Activated naive CD8-positive, alpha-beta T cell (primary cell): Measurements from ENCODE around the gene TTLL4.
A peak's percentile ranks its signal among the peaks of the same experiment; 100 is the strongest.
"Not testable (repeated sequence)": the region's sequence is repeated elsewhere in the genome, so short reads cannot be mapped to it uniquely, and the experiment has no call there.

ENCODE experiments used
- H3K27ac Mint-ChIP-seq: one replicate; pipeline ENCODE4 v1.8.0; 2021; ENCODE audit warnings: mixed read lengths
- H3K27me3 Mint-ChIP-seq: one replicate; pipeline ENCODE4 v1.8.0; 2021; ENCODE audit warnings: mixed read lengths
- H3K36me3 Mint-ChIP-seq: one replicate; pipeline ENCODE4 v1.8.0; 2021; ENCODE audit warnings: mixed read lengths
- H3K4me1 Mint-ChIP-seq: one replicate; pipeline ENCODE4 v1.8.0; 2021; ENCODE audit warnings: low read depth, mixed read lengths
- H3K4me3 Mint-ChIP-seq: one replicate; pipeline ENCODE4 v1.8.0; 2021; ENCODE audit warnings: mild to moderate bottlenecking, mixed read lengths
- H3K9me3 Mint-ChIP-seq: one replicate; pipeline ENCODE4 v1.8.0; 2021; ENCODE audit warnings: low read depth, mixed read lengths

TTLL4 gene, protein sequence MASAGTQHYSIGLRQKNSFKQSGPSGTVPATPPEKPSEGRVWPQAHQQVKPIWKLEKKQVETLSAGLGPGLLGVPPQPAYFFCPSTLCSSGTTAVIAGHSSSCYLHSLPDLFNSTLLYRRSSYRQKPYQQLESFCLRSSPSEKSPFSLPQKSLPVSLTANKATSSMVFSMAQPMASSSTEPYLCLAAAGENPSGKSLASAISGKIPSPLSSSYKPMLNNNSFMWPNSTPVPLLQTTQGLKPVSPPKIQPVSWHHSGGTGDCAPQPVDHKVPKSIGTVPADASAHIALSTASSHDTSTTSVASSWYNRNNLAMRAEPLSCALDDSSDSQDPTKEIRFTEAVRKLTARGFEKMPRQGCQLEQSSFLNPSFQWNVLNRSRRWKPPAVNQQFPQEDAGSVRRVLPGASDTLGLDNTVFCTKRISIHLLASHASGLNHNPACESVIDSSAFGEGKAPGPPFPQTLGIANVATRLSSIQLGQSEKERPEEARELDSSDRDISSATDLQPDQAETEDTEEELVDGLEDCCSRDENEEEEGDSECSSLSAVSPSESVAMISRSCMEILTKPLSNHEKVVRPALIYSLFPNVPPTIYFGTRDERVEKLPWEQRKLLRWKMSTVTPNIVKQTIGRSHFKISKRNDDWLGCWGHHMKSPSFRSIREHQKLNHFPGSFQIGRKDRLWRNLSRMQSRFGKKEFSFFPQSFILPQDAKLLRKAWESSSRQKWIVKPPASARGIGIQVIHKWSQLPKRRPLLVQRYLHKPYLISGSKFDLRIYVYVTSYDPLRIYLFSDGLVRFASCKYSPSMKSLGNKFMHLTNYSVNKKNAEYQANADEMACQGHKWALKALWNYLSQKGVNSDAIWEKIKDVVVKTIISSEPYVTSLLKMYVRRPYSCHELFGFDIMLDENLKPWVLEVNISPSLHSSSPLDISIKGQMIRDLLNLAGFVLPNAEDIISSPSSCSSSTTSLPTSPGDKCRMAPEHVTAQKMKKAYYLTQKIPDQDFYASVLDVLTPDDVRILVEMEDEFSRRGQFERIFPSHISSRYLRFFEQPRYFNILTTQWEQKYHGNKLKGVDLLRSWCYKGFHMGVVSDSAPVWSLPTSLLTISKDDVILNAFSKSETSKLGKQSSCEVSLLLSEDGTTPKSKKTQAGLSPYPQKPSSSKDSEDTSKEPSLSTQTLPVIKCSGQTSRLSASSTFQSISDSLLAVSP

DNA sequence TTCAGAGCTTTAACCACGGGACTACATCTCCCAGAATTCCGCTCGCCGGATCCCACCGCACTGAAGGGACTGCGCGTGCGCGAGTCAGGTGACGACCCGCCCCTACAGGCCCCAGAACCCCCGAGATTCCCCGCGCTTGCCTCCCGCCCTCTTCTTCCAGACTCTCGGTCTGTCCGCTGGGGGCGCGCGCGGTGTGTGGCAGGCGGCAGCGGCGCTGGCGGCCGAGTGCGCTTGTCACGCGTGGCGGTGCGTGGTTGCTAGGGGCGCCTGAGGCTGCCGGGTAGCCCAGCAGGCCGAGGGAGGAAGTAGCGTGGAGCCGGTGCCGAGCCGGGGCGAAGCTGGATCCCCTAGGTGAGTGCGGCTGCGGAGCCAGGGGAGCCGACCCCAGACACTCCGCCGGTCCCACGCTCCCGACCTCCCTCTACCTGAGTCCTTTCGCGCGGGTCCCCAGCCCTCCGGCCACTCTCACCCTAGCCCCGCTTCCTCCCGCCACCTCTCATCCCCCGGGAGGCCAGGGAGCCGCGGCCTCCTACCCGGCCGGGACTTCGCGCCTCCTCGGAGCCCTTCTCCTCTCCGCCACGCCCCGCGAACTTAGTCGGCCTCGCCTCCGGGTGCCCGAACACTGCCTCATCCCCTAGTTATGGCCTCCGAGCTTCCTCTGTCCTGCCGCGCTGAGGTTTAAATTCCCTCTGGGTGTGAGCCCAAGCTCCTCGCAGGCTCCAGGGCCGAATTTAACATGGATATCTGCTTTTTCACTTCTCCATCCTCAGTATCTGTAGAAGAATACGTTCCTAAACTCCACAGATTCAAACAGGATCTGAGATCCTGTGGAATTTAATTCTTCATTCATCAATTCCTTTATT lies at the start of gene TTLL4:
TTLL4 (plus strand) TSS at position 149 of the 863 bp plus-strand sequence. CDS start 26,842 bp downstream, outside the sequence.
- peak within 1 kb of the TSS; percentile 99 for H3K4me3 Mint-ChIP-seq
- peaks cover 2% of the 10 kb centered on the region for H3K36me3 Mint-ChIP-seq
- H3K4me1 Mint-ChIP-seq = peaks cover 16% of the 10 kb centered on the region
- H3K9me3 Mint-ChIP-seq = no peaks in the 10 kb centered on the region
- peak within 1 kb of the TSS; percentile 88 for H3K27ac Mint-ChIP-seq
- H3K27me3 Mint-ChIP-seq = no peaks in the 10 kb centered on the region

DNA sequence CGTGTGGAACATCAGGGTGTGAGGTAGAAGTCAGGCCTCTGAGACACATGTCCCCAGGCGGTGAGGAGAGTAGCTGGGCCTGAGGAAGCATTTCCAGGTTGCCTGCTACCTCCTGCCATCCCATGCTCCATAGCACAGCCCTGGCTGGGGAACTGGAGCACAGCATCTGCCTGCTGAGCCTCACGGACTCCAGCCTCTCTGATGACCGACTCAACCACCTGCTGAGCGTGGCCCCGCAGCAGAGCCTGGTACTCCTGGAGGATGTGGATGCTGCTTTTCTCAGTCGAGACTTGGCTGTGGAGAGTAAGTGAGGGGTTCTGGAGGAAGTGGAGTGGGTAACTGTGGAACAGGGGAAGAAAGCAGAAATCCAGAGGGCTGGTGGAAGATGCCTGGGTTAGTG lies 48.3 kb upstream of the TTLL4 start:
- Mint-ChIP-seq H3K4me1 (peaks cover 25% of the 10 kb centered on the region), H3K4me3 (no peak overlapping the region), H3K9me3 (no peaks in the 10 kb centered on the region), H3K36me3 (peaks cover 2% of the 10 kb centered on the region), H3K27ac (no peak overlapping the region), H3K27me3 (no peaks in the 10 kb centered on the region)

DNA sequence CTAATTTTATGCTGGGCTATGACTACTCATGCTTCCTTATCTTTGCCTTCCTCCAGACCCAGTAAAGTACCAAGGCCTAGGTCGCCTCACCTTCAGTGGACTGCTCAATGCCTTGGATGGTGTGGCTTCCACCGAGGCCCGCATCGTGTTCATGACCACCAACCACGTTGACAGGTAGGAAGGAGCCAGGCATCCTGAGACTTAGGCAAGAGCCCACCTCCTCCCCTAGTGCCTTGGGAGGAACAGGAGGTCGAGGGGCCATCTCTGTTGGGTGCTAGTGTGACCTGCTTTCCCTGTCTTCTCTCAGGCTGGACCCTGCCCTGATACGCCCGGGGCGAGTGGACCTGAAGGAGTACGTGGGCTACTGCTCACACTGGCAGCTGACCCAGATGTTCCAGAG lies 47.8 kb upstream of the TTLL4 start:
- Mint-ChIP-seq H3K27me3 (no peaks in the 10 kb centered on the region), H3K9me3 (no peaks in the 10 kb centered on the region), H3K4me3 (no peak overlapping the region), H3K36me3 (no peaks in the 10 kb centered on the region), H3K4me1 (peaks cover 23% of the 10 kb centered on the region), H3K27ac (no peak overlapping the region)

DNA sequence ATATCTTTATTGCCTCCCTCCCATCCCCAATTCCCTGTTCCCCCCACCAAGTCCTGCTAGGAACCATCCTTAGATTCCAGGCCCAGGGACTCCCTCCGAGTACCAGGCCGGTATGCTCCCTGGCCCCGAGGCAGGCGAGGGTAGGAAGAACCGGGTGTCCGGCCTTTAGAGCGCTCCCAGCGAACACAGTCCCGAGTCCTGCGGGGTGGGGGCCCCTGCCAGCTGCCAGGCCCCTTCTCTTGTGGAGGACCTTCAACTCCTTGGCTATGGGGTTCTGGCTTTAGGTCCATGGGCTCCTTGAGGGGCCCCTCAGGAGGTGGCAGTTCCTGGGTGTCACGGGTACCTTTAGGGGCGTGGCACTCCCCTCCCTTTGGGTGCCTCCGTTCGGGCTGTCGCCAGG lies 46.7 kb upstream of the TTLL4 start:
- Mint-ChIP-seq H3K27ac (no peak overlapping the region), H3K9me3 (no peaks in the 10 kb centered on the region), H3K27me3 (no peaks in the 10 kb centered on the region), H3K4me1 (peaks cover 15% of the 10 kb centered on the region), H3K36me3 (no peaks in the 10 kb centered on the region), H3K4me3 (no peak overlapping the region)

DNA sequence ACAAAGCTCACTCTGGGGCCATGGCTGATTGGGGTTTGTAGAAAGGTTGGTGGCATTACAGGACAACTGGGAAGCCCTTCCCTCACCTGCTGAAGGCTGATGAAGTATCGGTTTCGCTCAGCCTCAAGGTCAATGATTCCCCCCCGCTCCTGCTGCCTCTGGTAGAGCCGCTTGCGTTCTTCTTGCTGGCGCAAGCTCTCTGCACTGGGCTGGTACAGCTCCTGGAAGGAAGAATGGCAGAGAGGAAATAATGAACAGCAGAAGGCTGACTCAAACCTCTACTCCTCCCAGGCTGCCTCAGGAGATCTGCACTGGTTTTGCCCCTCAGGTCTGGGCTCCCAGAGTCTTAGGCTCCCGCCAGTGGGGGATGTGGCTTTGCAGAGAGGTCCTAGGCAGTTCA lies 46.0 kb upstream of the TTLL4 start:
- H3K27me3 Mint-ChIP-seq = no peaks in the 10 kb centered on the region
- no peak overlapping the region for H3K27ac Mint-ChIP-seq
- H3K36me3 Mint-ChIP-seq = no peaks in the 10 kb centered on the region
- peaks cover 16% of the 10 kb centered on the region for H3K4me1 Mint-ChIP-seq
- H3K4me3 Mint-ChIP-seq = no peak overlapping the region
- no peaks in the 10 kb centered on the region for H3K9me3 Mint-ChIP-seq

DNA sequence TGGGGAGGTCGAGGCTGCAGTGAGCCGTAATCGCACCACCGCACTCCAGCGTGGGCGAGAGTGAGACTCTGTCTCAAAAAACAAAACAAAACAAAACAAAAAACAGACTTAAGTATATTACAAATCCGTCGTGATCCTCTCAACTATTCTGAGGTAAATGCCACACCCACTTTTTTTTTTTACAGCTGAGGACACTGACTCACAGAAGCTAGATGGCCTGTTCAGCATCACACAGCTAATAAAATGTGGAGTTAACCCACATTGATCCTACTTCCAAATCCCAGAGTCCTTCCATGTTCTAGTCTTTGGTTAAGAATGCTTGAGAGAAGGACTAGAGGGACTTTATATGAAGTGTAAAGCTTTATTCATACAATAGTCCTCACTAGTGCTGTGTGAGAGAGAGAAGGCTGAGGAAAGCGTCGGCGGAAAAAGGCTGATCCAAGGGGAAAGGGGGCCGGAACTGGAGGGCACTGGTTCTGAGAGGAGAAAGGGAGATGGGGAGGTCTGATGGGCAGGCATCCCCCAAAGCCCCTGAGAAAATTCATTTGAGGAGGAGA lies 39.5 kb upstream of the TTLL4 start:
- no peaks in the 10 kb centered on the region for H3K9me3 Mint-ChIP-seq
- peaks cover 5% of the 10 kb centered on the region for H3K36me3 Mint-ChIP-seq
- no peaks in the 10 kb centered on the region for H3K27me3 Mint-ChIP-seq
- H3K27ac Mint-ChIP-seq = peak overlapping the region; percentile 99
- H3K4me1 Mint-ChIP-seq = peaks cover 29% of the 10 kb centered on the region
- H3K4me3 Mint-ChIP-seq = peak overlapping the region; percentile 99

DNA sequence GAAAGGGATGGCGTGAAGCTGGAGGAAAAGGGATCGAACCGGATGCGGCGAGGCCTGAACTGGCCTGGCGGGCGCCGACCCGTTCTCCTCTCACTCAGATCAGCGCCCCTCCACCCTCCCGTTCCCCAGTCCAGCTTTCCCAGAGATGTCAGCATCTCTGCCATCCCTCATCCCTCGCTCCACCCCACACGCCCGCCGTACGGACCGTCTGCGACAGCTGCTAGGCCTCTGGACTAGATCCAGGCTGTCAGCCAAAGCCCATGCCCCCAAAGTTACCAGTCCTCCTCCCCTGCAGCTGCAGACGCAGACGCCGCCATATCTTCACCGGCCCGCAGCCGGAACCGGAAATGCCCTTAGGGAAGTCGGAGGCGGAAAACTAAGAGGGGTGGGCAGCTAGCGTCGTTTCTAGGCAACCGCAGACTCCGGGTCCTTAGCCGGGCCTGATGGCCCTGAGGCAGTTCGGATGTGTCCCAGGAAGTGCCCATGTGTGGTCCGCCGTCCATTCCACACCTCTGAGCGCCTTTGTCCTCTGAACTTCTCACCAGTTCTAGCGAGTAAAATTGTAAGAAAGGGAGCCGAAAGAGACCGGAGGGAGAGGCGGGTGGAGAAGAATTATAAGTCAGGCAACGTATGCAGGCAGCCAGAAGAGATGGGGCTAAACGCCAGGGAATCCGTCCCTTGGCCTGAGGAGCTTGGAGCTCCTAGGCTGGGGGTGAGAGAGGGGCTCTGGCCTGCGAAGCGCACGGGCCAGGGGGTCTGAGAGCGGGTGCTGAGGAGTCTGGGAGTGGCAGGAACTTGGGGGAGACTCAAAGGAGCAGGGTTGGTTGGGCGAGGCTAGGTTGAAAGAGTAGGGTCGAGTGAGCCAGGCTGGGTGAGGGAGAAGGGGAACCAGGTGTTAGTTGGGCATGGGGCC lies 38.7 kb upstream of the TTLL4 start, which contains the start of the genes RNF25 and STK36:
RNF25 (minus strand) TSS at position 349 of the 913 bp plus-strand sequence; CDS start at position 317, 32 bp downstream.
STK36 (plus strand) TSS at position 433 of the 913 bp plus-strand sequence. CDS start 744 bp downstream, outside the sequence.
- H3K36me3 Mint-ChIP-seq = peaks cover 5% of the 10 kb centered on the region
- peak within 1 kb of the TSS; percentile 99 for H3K27ac Mint-ChIP-seq
- no peaks in the 10 kb centered on the region for H3K9me3 Mint-ChIP-seq
- H3K4me1 Mint-ChIP-seq = peaks cover 29% of the 10 kb centered on the region
- no peaks in the 10 kb centered on the region for H3K27me3 Mint-ChIP-seq
- peak within 1 kb of the TSS; percentile 99 for H3K4me3 Mint-ChIP-seq

DNA sequence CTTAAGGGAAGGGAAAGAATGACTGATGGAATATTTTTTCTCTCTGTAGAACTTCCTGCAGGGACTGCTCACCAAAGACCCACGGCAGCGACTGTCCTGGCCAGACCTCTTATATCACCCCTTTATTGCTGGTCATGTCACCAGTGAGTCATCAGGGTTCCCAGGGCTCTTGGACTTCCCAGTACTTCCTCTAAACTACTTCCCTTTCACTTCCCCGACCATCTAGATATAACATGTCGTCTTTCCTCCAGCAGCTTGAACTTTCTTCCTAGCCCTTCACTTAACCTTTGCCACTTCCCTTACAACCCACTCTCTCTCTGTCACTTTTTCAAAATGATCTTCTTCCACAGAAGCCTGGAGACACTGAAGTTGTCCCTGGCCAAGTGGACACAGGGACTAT lies 31.5 kb upstream of the TTLL4 start:
- H3K27me3 Mint-ChIP-seq = no peaks in the 10 kb centered on the region
- no peak overlapping the region for H3K27ac Mint-ChIP-seq
- no peaks in the 10 kb centered on the region for H3K9me3 Mint-ChIP-seq
- H3K36me3 Mint-ChIP-seq = peaks cover 11% of the 10 kb centered on the region
- H3K4me1 Mint-ChIP-seq = no peaks in the 10 kb centered on the region
- no peak overlapping the region for H3K4me3 Mint-ChIP-seq

DNA sequence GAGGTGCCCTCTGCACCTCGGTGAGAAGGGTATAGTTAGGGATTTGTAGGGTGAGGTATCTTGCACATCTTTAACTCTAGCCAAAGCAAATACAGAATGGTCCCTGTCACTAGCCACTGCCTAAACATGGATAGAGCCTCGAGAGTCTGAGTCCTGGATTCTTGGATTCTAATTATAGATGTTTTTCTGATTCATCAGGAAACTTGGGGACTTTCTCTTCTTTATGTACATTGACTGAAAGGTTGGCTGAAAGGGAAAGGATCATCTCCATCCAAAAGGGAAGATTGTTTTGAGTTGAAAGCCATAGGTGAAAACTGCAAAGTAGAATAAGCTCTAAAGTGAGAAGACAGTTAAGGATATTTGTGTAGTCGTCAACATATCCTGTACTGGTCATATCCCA lies 30.6 kb upstream of the TTLL4 start:
- H3K9me3 Mint-ChIP-seq = no peaks in the 10 kb centered on the region
- H3K27me3 Mint-ChIP-seq = no peaks in the 10 kb centered on the region
- peaks cover 10% of the 10 kb centered on the region for H3K36me3 Mint-ChIP-seq
- no peak overlapping the region for H3K27ac Mint-ChIP-seq
- H3K4me3 Mint-ChIP-seq = no peak overlapping the region
- H3K4me1 Mint-ChIP-seq = no peaks in the 10 kb centered on the region

DNA sequence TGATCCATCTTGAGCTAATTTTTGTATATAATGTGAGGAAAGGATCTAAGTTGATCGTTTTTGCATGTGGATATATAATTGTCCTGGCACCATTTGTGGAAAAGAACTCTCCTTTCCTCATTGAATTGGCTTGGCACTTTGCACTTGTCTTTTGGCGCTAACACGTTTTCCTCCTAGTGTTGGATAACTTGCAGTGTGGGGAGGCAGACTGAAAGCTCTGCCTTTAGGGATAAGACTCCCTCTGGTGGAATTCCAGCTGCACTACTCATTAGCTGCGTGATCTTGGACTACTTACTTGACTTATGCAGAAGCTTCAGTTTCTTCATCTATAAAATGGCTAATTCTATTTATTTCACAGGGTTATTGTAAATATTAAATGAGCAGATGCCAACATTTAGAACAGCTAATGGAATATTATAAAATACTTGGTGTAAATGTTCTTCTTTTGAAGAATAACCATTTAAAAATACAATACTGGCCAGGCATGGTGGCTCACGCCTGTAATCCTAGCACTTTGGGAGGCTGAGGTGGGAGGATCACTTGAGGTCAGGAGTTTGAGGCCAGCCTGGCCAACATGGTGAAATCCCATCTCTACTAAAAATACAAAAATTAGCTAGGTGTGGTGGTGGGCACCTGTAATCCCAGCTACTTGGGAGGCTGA lies 23.1 kb upstream of the TTLL4 start:
- H3K27ac Mint-ChIP-seq, H3K4me3 Mint-ChIP-seq, H3K9me3 Mint-ChIP-seq, H3K4me1 Mint-ChIP-seq, H3K27me3 Mint-ChIP-seq: not testable (repeated sequence)
- H3K36me3 Mint-ChIP-seq = peaks cover 12% of the 10 kb centered on the region

DNA sequence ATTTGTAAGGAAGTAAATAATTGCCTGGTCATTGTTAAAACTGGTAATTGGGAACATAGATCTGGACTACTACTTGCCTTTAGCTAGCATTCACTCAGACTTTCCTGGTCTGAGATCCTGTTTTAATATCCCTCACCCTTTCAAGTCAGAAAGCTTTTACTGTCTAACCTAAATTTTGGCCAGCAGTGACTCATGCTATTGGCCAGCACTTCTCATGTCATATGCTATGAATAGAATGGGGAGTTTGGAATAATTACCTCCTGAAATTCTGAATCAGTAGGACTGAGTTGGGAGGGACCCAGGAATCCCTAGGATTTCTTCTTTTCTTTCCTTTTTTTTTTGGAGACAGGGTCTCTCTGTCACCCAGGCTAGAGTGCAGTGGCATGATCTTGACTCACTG lies 19.4 kb upstream of the TTLL4 start:
- no peaks in the 10 kb centered on the region for H3K9me3 Mint-ChIP-seq
- H3K27ac Mint-ChIP-seq = no peak overlapping the region
- H3K36me3 Mint-ChIP-seq = peaks cover 21% of the 10 kb centered on the region
- peaks cover 2% of the 10 kb centered on the region for H3K4me1 Mint-ChIP-seq
- no peak overlapping the region for H3K4me3 Mint-ChIP-seq
- no peaks in the 10 kb centered on the region for H3K27me3 Mint-ChIP-seq

DNA sequence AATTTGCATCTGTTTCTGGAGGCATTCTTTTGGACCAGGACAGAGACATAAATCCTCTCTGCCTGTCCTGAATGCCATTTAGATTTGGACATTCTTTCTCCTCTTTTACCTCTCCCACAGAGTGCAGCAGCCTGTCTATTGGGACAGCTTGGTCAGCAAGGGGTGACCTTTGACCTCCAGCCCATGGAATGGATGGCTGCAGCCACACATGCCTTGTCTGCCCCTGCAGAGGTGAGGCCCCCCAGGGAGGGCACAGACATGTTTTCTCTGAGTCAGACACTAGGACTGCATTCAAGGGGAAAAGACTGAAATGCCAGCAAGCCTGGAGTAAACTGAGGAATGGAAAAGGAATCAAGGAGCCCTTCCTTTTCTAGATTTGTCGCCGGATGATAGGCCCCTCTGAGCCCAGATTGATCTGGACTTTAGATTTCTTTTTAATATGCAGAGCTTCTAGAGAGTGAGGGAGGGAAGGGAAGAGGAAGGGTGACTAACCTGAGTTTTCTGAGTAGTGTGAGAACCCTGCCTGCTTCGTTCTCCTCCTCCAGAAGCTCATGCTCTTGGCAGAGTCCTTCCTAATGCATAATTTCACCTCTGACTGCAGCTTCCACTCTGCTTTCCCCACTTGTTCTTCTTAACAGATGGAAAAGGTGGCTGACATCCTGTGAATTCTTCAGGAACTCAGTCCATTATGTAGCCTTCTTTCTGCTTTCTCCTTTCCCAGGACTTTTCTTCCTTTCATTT lies 16.1 kb upstream of the TTLL4 start:
- no peaks in the 10 kb centered on the region for H3K9me3 Mint-ChIP-seq
- H3K4me1 Mint-ChIP-seq = no peaks in the 10 kb centered on the region
- H3K27me3 Mint-ChIP-seq = no peaks in the 10 kb centered on the region
- no peak overlapping the region for H3K27ac Mint-ChIP-seq
- peaks cover 15% of the 10 kb centered on the region for H3K36me3 Mint-ChIP-seq
- H3K4me3 Mint-ChIP-seq = no peak overlapping the region
